HUES6 (cell line): ENCODE data around the gene ZC3H8.

Experiments
- H3K27ac ChIP-seq: 2 replicates; pipeline ENCODE4 v1.7.0; 2013; ENCODE audit warnings: low read depth, mild to moderate bottlenecking, low read length, inconsistent platforms
- H3K27me3 ChIP-seq: 2 replicates; pipeline ENCODE4 v1.6.1; 2013; ENCODE audit warnings: low read length; ENCODE audit not compliant: control insufficient read depth, insufficient read depth
- H3K36me3 ChIP-seq: 2 replicates; pipeline ENCODE4 v1.6.1; 2013; ENCODE audit warnings: low read length; ENCODE audit not compliant: control insufficient read depth, insufficient read depth
- H3K4me1 ChIP-seq: 2 replicates; pipeline ENCODE4 v1.6.1; 2013; ENCODE audit warnings: low read length; ENCODE audit not compliant: control insufficient read depth, insufficient read depth
- H3K4me3 ChIP-seq: 2 replicates; pipeline ENCODE4 v1.5.1; 2013; ENCODE audit warnings: low read depth, low read length
- H3K9ac ChIP-seq: one replicate; pipeline ENCODE4 v1.6.1; 2013; ENCODE audit warnings: mild to moderate bottlenecking, low read length
- H3K9me3 ChIP-seq: 2 replicates; pipeline ENCODE4 v1.6.1; 2013; ENCODE audit warnings: low read depth, low read length; ENCODE audit not compliant: control insufficient read depth, insufficient read depth

Gene ZC3H8

DNA sequence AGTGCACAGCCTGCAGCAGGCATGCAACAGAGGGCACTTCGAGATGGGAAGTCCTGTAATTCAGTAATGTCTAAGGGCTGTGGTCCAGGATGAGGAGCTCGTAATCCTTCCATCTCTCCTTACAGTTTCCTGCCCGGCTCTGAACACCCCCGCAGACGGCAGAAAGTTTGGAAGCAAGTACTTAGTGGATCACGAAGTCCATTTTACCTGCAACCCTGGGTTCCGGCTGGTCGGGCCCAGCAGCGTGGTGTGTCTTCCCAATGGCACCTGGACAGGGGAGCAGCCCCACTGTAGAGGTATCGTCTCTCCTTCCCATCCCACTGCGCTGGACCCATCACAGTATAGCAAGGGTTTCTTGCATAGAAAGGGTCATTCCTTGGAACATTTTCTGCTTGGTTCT lies 90.0 kb downstream of the ZC3H8 start:
- Histone ChIP-seq H3K9me3 (no peaks in the 10 kb centered on the region), H3K4me3 (no peak overlapping the region), H3K27ac (no peak overlapping the region), H3K36me3 (no peaks in the 10 kb centered on the region), H3K27me3 (no peaks in the 10 kb centered on the region), H3K9ac (no peak overlapping the region), H3K4me1 (no peaks in the 10 kb centered on the region; the same call in 1 of the 2 replicates)

DNA sequence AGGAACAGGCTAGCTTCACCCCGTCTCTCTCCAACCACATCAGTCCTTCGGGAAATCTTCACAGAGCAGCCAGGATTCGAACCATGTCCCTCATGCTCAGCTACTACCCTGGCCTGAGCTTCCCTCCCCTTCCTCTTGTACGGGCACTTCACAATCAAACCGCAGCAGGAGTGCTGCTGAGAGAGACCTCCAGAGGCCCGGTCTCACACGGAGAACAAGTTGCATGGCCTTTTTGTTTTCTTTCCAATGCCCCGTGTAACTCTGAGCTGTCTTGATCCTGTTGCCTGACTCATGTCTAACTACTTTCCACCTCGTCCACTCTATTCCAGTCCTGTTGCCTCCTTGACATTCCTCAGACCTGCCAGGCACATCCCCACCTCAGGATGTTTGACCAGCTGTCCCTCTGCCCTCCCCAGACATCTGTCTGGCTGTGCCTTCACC lies 91.3 kb downstream of the ZC3H8 start:
- Histone ChIP-seq H3K4me1 (no peaks in the 10 kb centered on the region; the same call in 1 of the 2 replicates), H3K36me3 (no peaks in the 10 kb centered on the region), H3K4me3 (no peak overlapping the region), H3K27ac (no peak overlapping the region), H3K27me3 (no peaks in the 10 kb centered on the region), H3K9me3 (no peaks in the 10 kb centered on the region), H3K9ac (no peak overlapping the region)

DNA sequence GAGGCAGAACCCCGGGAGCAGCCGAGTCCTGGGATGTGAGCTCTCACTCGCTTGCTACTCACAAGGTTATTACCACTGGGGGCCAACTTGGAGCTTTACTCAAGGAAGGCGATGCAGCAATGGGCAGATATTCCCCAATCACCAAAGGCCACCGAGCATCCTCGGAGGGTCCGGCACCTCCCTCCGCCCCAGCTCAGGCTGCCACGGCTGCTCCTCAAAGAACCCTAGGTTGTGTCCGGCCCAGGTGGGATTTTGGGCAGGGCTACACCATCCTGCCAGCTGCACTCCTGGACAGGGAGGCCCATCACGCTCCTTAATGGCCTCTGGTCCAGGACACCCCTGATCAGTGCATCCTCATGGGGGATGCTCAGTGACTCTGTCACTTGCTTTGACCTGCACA lies 91.9 kb downstream of the ZC3H8 start:
- Histone ChIP-seq H3K9ac (no peak overlapping the region), H3K27ac (no peak overlapping the region), H3K27me3 (no peaks in the 10 kb centered on the region), H3K9me3 (no peaks in the 10 kb centered on the region), H3K36me3 (no peaks in the 10 kb centered on the region), H3K4me1 (no peaks in the 10 kb centered on the region; the same call in 1 of the 2 replicates), H3K4me3 (no peak overlapping the region)

DNA sequence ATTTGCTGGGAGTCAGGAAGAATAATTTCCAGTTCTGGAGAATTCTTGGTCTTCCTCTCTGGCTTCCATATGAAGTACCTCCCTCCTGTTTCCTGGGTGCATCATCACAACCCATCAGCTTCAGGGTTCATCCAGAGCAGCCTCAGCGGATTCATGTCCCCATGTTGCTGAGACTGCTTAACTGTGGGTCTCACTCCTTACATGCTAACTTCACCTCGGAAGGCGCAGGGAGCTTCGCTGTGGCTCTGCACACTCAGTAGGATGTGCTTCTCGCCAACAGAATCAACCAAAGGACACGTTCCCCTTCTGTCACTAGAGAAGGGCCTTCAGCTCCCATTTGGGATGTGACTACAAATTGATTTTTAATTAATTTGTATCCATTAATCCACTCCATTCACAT lies 92.5 kb downstream of the ZC3H8 start:
- Histone ChIP-seq H3K36me3 (no peaks in the 10 kb centered on the region), H3K4me1 (no peaks in the 10 kb centered on the region), H3K27me3 (no peaks in the 10 kb centered on the region), H3K27ac (no peak overlapping the region), H3K9ac (no peak overlapping the region), H3K9me3 (no peaks in the 10 kb centered on the region), H3K4me3 (no peak overlapping the region)
